ENCODE measurements around the gene UPB1.

Gene UPB1

DNA sequence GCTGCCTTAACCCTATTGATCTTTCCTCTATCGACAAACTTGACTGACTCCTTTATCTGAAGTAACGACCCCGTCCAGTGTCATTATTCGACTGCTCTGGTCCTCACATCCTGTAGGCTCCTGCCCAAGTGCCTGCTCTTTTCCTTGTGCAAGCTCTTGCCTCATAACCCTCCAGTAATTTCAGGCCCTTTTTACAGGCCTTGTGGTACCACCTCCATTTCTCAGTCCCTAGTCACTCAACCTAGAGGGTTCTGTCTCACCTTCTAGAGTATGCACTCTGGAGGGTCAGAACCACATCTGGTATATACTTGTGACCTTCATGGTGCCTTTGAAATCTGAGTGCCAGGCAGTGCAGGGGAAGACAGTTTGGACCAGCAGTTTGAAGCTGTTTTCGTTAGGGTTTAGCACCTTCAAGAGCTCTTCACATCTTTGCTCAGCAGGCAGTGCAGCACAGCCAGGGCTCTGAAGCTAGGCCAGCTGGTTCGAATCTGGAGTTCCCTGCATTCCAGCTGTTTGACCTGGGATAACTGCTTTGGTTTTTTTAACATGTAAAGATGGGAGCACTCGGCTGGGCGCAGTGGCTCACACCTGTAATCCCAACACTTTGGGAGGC is 71.9 kb downstream of the UPB1 start:
- DNase-seq (ENCODE audit: low spot score), result no peak

DNA sequence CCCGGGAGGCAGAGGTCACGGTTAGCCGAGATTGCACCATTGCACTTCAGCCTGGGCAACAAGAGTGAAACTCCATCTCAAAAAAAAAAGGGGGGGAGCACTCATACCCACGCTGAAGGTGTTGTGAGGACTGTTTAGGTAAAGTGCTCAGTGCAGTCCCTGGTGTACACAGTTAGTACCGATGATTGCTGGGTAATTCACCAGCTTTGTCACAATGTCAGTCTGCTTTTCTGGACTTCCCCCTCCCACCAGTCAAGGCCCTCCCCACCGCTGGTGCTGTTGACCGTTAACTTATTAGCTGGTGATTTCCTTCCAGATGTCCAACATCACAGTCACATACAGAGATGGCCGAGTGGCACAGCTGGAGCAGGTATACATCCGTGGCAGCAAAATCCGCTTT is 72.5 kb downstream of the UPB1 start:
- no peak for DNase-seq (ENCODE audit: low spot score)

DNA sequence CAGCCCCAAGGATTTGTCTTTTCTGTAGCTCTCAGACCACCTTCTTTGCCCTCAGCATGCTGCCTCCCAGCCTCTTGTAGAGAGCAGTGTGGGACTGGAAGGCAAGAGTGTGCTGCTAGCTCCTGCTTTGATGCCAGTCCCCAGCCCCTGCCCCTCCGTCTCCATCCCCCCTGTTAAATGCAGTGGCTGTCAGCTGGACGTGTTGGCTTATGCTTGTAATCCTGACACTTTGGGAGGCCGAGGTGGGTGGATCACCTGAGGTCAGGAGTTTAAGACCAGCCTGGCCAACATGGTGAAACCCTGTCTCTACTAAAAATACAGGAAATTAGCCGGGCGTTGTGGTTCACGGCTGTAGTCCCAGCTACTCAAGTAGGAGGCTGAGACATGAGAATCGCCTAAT is 76.1 kb downstream of the UPB1 start:
- no peak for DNase-seq (ENCODE audit: low spot score)

DNA sequence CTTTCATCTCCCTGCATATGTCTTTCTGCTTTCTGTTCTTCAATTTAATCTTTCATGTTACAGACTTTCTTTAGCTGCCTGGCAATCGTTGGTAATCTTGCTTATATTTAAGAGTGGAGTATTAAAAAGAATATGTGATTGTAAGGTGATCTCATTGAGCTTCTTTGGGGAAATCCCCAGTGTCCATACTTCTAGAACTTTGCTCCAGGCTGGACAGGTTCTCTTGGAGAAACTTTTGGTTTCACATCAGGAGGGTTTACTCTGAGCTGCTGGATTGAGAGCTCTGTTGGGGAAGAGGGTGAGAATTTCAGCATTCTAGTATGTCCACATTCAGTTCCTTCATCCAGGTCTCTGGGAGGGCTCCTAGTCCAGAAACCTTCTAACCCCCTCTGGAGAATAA is 81.6 kb downstream of the UPB1 start:
- DNase-seq (ENCODE audit: low spot score), result no peak

Measured in D341Med (cell line).